ENCODE results near the gene TMEM132E. TPM values are rescaled to one million over a fixed set of nuclear protein-coding genes. Genes with fewer than 3 reads are reported as not detected.

TMEM132E gene
- total RNA-seq, 4 donors from 2014 or later, result 0.08 TPM; not detected in 3

DNA sequence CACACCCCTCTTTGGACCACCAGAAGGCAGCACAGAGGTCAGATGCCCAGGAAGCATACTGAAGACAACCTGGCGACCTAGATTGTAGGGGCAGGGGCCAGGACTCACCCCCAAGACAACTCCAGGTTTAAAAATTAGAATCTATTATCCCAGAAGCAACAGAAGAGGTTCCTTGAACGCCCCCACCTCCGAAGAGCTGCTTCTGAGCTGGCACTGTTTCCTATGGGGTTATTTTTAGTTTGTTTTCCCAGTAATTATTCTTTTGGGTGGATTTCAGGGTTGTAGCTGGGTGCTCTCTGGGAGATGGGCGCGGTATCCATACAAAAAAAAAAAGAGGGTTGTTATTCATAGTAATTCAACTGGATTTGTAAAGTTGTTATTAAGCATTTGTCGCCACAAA lies 10.4 kb upstream of the TMEM132E start:
- DNase-seq (ENCODE audit: low spot score in 2 of 2), result no peak
- H3K27me3 ChIP-seq, result peaks cover 42% of the 10 kb centered on the region
- no peak overlapping the region for H3K4me3 ChIP-seq
- no peak overlapping the region for H3K27ac ChIP-seq
- H3K9me3 ChIP-seq, result no peaks in the 10 kb centered on the region
- WGBS, result 66% methylated on average over 6 of the region's 6 CpGs
- H3K36me3 ChIP-seq, result no peaks in the 10 kb centered on the region
- H3K4me1 ChIP-seq, result no peaks in the 10 kb centered on the region
- TF ChIP-seq EP300 (IDR thresholded peaks at IDR 0.05), result no peak
- TF ChIP-seq POLR2AphosphoS5 (IDR thresholded peaks at IDR 0.05), result no peak
- TF ChIP-seq, protein P1, sequence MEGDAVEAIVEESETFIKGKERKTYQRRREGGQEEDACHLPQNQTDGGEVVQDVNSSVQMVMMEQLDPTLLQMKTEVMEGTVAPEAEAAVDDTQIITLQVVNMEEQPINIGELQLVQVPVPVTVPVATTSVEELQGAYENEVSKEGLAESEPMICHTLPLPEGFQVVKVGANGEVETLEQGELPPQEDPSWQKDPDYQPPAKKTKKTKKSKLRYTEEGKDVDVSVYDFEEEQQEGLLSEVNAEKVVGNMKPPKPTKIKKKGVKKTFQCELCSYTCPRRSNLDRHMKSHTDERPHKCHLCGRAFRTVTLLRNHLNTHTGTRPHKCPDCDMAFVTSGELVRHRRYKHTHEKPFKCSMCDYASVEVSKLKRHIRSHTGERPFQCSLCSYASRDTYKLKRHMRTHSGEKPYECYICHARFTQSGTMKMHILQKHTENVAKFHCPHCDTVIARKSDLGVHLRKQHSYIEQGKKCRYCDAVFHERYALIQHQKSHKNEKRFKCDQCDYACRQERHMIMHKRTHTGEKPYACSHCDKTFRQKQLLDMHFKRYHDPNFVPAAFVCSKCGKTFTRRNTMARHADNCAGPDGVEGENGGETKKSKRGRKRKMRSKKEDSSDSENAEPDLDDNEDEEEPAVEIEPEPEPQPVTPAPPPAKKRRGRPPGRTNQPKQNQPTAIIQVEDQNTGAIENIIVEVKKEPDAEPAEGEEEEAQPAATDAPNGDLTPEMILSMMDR (IDR thresholded peaks at IDR 0.05), result no peak
- no peak for TF ChIP-seq POLR2A (IDR thresholded peaks at IDR 0.05)

DNA sequence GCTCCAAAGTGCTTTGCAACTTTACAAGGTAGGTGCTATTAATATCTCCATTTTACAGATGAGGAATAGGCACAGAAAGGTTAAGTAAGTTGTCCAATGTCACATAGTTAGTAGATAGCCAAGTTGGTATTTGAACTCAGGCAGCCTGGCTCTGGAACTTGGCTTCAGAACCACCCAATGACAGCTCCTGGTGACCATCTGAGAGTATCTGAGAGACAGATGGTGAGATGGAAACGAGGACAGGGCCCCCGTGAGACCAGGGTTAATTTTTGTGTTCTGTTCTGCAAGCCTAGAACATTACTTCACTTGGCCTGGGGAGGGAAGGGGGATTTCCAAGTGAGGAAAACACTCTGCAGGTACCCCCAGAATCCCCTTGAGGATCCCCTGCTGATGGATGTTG lies 9.8 kb upstream of the TMEM132E start:
- 42% methylated on average over 2 of the region's 2 CpGs for WGBS
- DNase-seq (ENCODE audit: low spot score in 2 of 2), result no peak
- no peaks in the 10 kb centered on the region for H3K4me1 ChIP-seq
- peaks cover 45% of the 10 kb centered on the region for H3K27me3 ChIP-seq
- H3K36me3 ChIP-seq, result no peaks in the 10 kb centered on the region
- no peaks in the 10 kb centered on the region for H3K9me3 ChIP-seq
- TF ChIP-seq EP300 (IDR thresholded peaks at IDR 0.05), result no peak
- no peak for TF ChIP-seq POLR2AphosphoS5 (IDR thresholded peaks at IDR 0.05)
- no peak overlapping the region for H3K4me3 ChIP-seq
- no peak overlapping the region for H3K27ac ChIP-seq

DNA sequence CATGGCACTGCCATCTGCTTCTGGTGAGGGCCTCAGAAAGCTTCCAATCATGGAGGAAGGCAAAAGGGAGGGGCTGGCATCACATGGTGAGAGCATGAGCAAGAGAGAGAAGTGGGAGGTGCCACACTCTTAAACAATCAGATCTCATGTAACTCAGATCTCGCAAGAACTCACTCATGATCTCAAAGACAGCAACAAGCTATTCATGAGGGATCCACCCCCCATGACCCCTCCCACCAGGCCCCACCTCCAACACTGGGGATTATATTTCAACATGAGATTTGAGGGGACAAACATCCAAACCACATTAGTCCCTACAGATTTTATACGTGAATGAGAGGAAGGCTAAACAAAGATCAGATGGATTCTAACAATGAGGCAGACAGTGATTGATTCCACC lies 8.9 kb upstream of the TMEM132E start:
- no peaks in the 10 kb centered on the region for H3K36me3 ChIP-seq
- H3K27me3 ChIP-seq, result peaks cover 50% of the 10 kb centered on the region
- H3K27ac ChIP-seq, result no peak overlapping the region
- 38% methylated on average over 2 of the region's 2 CpGs for WGBS
- TF ChIP-seq POLR2A (IDR thresholded peaks at IDR 0.05) (no peak), POLR2AphosphoS5 (IDR thresholded peaks at IDR 0.05) (no peak), EP300 (IDR thresholded peaks at IDR 0.05) (no peak)
- TF ChIP-seq, protein P1 (IDR thresholded peaks at IDR 0.05), result no peak
- no peak for DNase-seq (ENCODE audit: low spot score in 2 of 2)
- H3K4me3 ChIP-seq, result no peak overlapping the region
- H3K9me3 ChIP-seq, result no peaks in the 10 kb centered on the region
- no peaks in the 10 kb centered on the region for H3K4me1 ChIP-seq

DNA sequence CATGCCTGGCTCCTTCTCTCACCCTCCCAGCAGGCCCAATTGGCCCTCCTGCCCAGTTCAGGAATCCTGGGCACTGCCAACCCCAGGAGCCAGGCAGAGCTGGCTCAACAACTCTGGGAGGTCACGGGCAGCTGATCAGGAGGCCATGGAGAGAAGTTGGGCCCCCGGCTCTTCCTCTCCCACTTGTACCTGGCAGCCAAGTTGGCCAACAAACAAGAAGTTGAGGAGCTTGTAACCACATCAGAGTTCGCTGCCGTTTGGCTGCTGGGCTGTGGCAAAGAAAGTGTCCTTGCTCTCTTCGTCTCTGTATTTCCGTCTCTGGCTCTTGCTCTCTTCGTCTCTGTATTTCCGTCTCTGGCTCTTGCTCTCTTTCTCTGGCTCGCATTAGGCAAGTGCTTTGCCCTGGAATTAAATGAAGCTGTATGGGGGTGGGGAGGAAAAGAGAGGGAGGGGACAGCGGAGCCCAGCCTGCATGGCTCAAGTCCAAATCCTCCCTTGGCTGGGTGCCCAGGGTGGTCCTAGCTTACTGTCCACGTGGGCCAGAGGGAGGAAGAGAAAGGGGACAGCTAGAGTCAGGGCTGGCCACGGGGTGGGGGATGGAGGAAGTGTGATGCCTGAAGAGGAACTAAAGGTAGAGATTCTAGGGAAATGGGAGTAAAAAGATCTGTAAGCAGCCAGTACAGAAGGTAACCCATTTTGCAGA lies 7.8 kb upstream of the TMEM132E start:
- no peak for TF ChIP-seq POLR2AphosphoS5 (IDR thresholded peaks at IDR 0.05)
- no peak for TF ChIP-seq POLR2A (IDR thresholded peaks at IDR 0.05)
- TF ChIP-seq, protein P1 (IDR thresholded peaks at IDR 0.05), result no peak
- no peak for TF ChIP-seq EP300 (IDR thresholded peaks at IDR 0.05)
- peaks cover 59% of the 10 kb centered on the region for H3K27me3 ChIP-seq
- no peak for DNase-seq (ENCODE audit: low spot score in 2 of 2)
- WGBS, result 43% methylated on average over 12 of the region's 12 CpGs
- no peaks in the 10 kb centered on the region for H3K9me3 ChIP-seq
- no peaks in the 10 kb centered on the region for H3K36me3 ChIP-seq
- H3K27ac ChIP-seq, result no peak overlapping the region
- no peaks in the 10 kb centered on the region for H3K4me1 ChIP-seq
- H3K4me3 ChIP-seq, result no peak overlapping the region

DNA sequence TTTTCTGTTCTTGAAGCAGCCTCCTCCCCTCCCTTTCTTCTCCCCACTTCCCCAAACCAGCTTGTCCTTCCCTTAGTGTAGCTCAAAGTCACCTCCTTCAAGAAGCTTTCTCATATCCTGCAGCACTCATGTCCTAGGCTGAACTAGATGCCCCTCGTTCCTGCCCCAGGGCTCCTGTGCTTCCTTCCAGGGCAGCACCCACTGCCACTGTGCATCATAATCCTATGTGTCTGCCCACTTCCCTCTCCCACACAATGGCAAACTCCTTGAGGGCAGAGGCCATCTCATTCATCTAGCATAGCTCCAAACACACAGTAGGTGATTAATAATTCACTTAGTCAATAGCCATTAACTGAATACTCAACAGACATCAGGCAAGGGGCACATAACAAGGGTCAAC lies 6.9 kb upstream of the TMEM132E start:
- Histone ChIP-seq H3K4me3 (no peak overlapping the region), H3K27me3 (peaks cover 59% of the 10 kb centered on the region), H3K4me1 (no peaks in the 10 kb centered on the region), H3K27ac (no peak overlapping the region), H3K36me3 (no peaks in the 10 kb centered on the region), H3K9me3 (no peaks in the 10 kb centered on the region)
- no peak for TF ChIP-seq POLR2A (IDR thresholded peaks at IDR 0.05)
- no peak for TF ChIP-seq EP300 (IDR thresholded peaks at IDR 0.05)
- TF ChIP-seq POLR2AphosphoS5 (IDR thresholded peaks at IDR 0.05), result no peak
- TF ChIP-seq, protein P1 (IDR thresholded peaks at IDR 0.05), result no peak
- no peak for DNase-seq (ENCODE audit: low spot score in 2 of 2)
- WGBS, result 69% methylated on average over 1 of the region's 1 CpG

All from suprapubic skin (tissue), 4 donors.